Neural cell (in vitro differentiated cells): ENCODE data around the gene DCANP1. TPM values are rescaled to one million over a fixed set of nuclear protein-coding genes. Genes with fewer than 3 reads are reported as not detected.

Experiments used
- H2AFZ ChIP-seq: fragments of 200-600, 300-800 bp; sonication (generic), shearing (Covaris generic); 2 replicates; pipeline ENCODE4 v1.6.0; 2014; ENCODE audit warnings: low read depth, mild to moderate bottlenecking, antibody characterized with exemption, low read length, moderate library complexity
- H3F3A ChIP-seq: fragments of 200-600 bp; shearing (Covaris generic); 2 replicates; pipeline ENCODE4 v1.6.1; 2016; ENCODE audit warnings: mild to moderate bottlenecking, moderate library complexity, mixed read lengths, antibody characterized with exemption, low read length; ENCODE audit not compliant: insufficient read depth, poor library complexity, severe bottlenecking
- H3K27ac ChIP-seq: fragments of 200-600, 300-800 bp; sonication (generic), shearing (Covaris generic); 2 replicates; pipeline ENCODE4 v1.5.1; 2014; ENCODE audit warnings: mild to moderate bottlenecking, low read length, moderate library complexity
- H3K27me3 ChIP-seq: fragments of 300-800, 200-600 bp; sonication (generic), shearing (Covaris generic); 2 replicates; pipeline ENCODE4 v1.6.0; 2014; ENCODE audit warnings: mild to moderate bottlenecking, low read depth, low read length, moderate library complexity; ENCODE audit not compliant: insufficient read depth
- H3K36me3 ChIP-seq: fragments of 300-800, 200-600 bp; sonication (generic), shearing (Covaris generic); 2 replicates; pipeline ENCODE4 v1.5.1; 2014; ENCODE audit warnings: mild to moderate bottlenecking, antibody characterized with exemption, low read length, moderate library complexity; ENCODE audit not compliant: insufficient read depth
- H3K4me2 ChIP-seq: fragments of 300-800, 200-600 bp; sonication (generic), shearing (Covaris generic); 2 replicates; pipeline ENCODE4 v1.6.0; 2014; ENCODE audit warnings: mild to moderate bottlenecking, low read length
- H3K4me3 ChIP-seq: fragments of 300-800, 200-600 bp; sonication (generic), shearing (Covaris generic); 2 replicates; pipeline ENCODE4 v1.5.1; 2014; ENCODE audit warnings: mild to moderate bottlenecking, low read length, moderate library complexity
- H3K79me2 ChIP-seq: fragments of 200-600 bp; shearing (Covaris generic); replicated peaks from 2 replicates; pipeline ENCODE4 v1.6.0; 2014; ENCODE audit warnings: mild to moderate bottlenecking, low read length, moderate library complexity; ENCODE audit not compliant: insufficient read depth
- H3K9ac ChIP-seq: fragments of 300-800, 200-600 bp; sonication (generic), shearing (Covaris generic); 2 replicates; pipeline ENCODE4 v1.6.1; 2016; ENCODE audit warnings: mild to moderate bottlenecking, low read length, mixed read lengths
- H3K9me2 ChIP-seq: fragments of 200-600 bp; shearing (Covaris generic); 2 replicates; pipeline ENCODE4 v1.6.1; 2016; ENCODE audit warnings: mild to moderate bottlenecking, low read length, mixed read lengths; ENCODE audit not compliant: insufficient read depth
- H3K9me3 ChIP-seq: fragments of 200-600, 300-800 bp; sonication (generic), shearing (Covaris generic); 2 replicates; pipeline ENCODE4 v1.6.1; 2016; ENCODE audit warnings: mild to moderate bottlenecking, mixed run types, low read length, moderate library complexity, mixed read lengths
- H4K20me1 ChIP-seq: fragments of 200-600 bp; shearing (Covaris generic); 2 replicates; pipeline ENCODE4 v1.6.1; 2016; ENCODE audit warnings: mild to moderate bottlenecking, mixed run types; ENCODE audit not compliant: insufficient read depth
- CTCF ChIP-seq: fragments of 450-650 bp; IDR thresholded peaks from 2 replicates; pipeline ENCODE4 v1.5.1; 2014; ENCODE audit warnings: antibody characterized with exemption, mild to moderate bottlenecking, moderate library complexity; ENCODE audit not compliant: poor library complexity, severe bottlenecking
- EP300 ChIP-seq: fragments of 450-650 bp; conservative IDR thresholded peaks from 2 replicates; pipeline ENCODE4 v1.6.1; 2014; ENCODE audit warnings: antibody characterized with exemption, mild to moderate bottlenecking, moderate library complexity; ENCODE audit not compliant: poor library complexity, severe bottlenecking
- EZH2 ChIP-seq: fragments of 200-600, 300-800 bp; shearing (Covaris generic), sonication (generic); IDR thresholded peaks from 2 replicates; pipeline ENCODE4 v1.6.1; 2014; ENCODE audit warnings: antibody characterized with exemption, low read length, borderline replicate concordance, mild to moderate bottlenecking; ENCODE audit not compliant: insufficient read depth, poor library complexity, severe bottlenecking
- MXI1 ChIP-seq: fragments of 450-650 bp; conservative IDR thresholded peaks from 2 replicates; pipeline ENCODE4 v1.6.1; 2014; ENCODE audit warnings: antibody characterized with exemption, mild to moderate bottlenecking; ENCODE audit not compliant: poor library complexity, severe bottlenecking
- POLR2AphosphoS5 ChIP-seq: IDR thresholded peaks from 2 replicates; pipeline ENCODE4 v1.6.1; 2012
- RAD21 ChIP-seq: fragments of 450-650 bp; conservative IDR thresholded peaks from 2 replicates; pipeline ENCODE4 v1.6.1; 2014; ENCODE audit warnings: antibody characterized with exemption, mild to moderate bottlenecking, moderate library complexity
- REST ChIP-seq: IDR thresholded peaks from 2 replicates; pipeline ENCODE4 v1.6.1; 2012; ENCODE audit warnings: borderline replicate concordance
- SMC3 ChIP-seq: fragments of 450-650 bp; conservative IDR thresholded peaks from 2 replicates; pipeline ENCODE4 v1.6.1; 2014; ENCODE audit warnings: antibody characterized with exemption, mild to moderate bottlenecking, moderate library complexity; ENCODE audit not compliant: poor library complexity
- TAF1 ChIP-seq: IDR thresholded peaks from 2 replicates; pipeline ENCODE4 v1.6.1; 2012; ENCODE audit warnings: low read depth
- polyA plus RNA-seq: library from polyadenylated mRNA; depleted of rRNA; stranded (reverse); fragments of >200 nt; gene quantifications from 2 replicates; pipeline ENCODE4 v1.2.3, GENCODE V29; 2014

The DCANP1 gene
- polyA plus RNA-seq, 1 donor from 2014 or later, result not detected

GRCh38 chr5:135487839-135488514, 40.8 kb upstream of the DCANP1 start:
- H3K9me3 ChIP-seq, result no peaks in the 10 kb centered on the region
- H3K27ac ChIP-seq, result no peak overlapping the region
- H3F3A ChIP-seq, result no peaks in the 10 kb centered on the region
- peaks cover 56% of the 10 kb centered on the region for H3K27me3 ChIP-seq
- no peaks in the 10 kb centered on the region for H3K36me3 ChIP-seq
- H3K9ac ChIP-seq, result no peak overlapping the region
- no peak overlapping the region for H3K4me2 ChIP-seq
- peak overlapping the region; percentile 53 for H3K4me3 ChIP-seq
- H2AFZ ChIP-seq, result no peak overlapping the region
- no peak for TF ChIP-seq POLR2AphosphoS5
- TF ChIP-seq EP300, result no peak
- no peak for TF ChIP-seq REST
- TF ChIP-seq CTCF, result no peak
- TF ChIP-seq MXI1, result no peak
- TF ChIP-seq EZH2, result no peak
- no peak for TF ChIP-seq TAF1
- TF ChIP-seq RAD21, result no peak
- no peak for TF ChIP-seq SMC3
- H3K79me2 ChIP-seq, result no peaks in the 10 kb centered on the region
- H4K20me1 ChIP-seq, result no peaks in the 10 kb centered on the region
- no peaks in the 10 kb centered on the region for H3K9me2 ChIP-seq

GRCh38 chr5:135487037-135487395, 39.9 kb upstream of the DCANP1 start:
- Histone ChIP-seq H3K9ac (no peak overlapping the region), H3K79me2 (no peaks in the 10 kb centered on the region), H3K4me2 (no peak overlapping the region), H4K20me1 (no peaks in the 10 kb centered on the region), H3K9me3 (no peaks in the 10 kb centered on the region), H3K27me3 (peaks cover 48% of the 10 kb centered on the region), H3K9me2 (no peaks in the 10 kb centered on the region), H3K36me3 (no peaks in the 10 kb centered on the region), H3F3A (no peaks in the 10 kb centered on the region), H3K27ac (no peak overlapping the region), H3K4me3 (no peak overlapping the region), H2AFZ (no peak overlapping the region)
- TF ChIP-seq POLR2AphosphoS5, result no peak
- TF ChIP-seq TAF1, result no peak
- TF ChIP-seq RAD21, result no peak
- no peak for TF ChIP-seq EZH2
- TF ChIP-seq CTCF, result no peak
- no peak for TF ChIP-seq EP300
- TF ChIP-seq REST, result no peak
- no peak for TF ChIP-seq SMC3
- no peak for TF ChIP-seq MXI1
